CD4-positive, alpha-beta T cell treated with Interleukin-4 for 1 hour (primary cell): ENCODE data around the gene PCDH7.

ENCODE experiments used
- DNase-seq, 2 donors: peaks; one replicate each; pipeline ENCODE4 v3.0.0-alpha.2; 2020 to 2022

The PCDH7 gene, protein sequence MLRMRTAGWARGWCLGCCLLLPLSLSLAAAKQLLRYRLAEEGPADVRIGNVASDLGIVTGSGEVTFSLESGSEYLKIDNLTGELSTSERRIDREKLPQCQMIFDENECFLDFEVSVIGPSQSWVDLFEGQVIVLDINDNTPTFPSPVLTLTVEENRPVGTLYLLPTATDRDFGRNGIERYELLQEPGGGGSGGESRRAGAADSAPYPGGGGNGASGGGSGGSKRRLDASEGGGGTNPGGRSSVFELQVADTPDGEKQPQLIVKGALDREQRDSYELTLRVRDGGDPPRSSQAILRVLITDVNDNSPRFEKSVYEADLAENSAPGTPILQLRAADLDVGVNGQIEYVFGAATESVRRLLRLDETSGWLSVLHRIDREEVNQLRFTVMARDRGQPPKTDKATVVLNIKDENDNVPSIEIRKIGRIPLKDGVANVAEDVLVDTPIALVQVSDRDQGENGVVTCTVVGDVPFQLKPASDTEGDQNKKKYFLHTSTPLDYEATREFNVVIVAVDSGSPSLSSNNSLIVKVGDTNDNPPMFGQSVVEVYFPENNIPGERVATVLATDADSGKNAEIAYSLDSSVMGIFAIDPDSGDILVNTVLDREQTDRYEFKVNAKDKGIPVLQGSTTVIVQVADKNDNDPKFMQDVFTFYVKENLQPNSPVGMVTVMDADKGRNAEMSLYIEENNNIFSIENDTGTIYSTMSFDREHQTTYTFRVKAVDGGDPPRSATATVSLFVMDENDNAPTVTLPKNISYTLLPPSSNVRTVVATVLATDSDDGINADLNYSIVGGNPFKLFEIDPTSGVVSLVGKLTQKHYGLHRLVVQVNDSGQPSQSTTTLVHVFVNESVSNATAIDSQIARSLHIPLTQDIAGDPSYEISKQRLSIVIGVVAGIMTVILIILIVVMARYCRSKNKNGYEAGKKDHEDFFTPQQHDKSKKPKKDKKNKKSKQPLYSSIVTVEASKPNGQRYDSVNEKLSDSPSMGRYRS (N-terminal part only)

DNA sequence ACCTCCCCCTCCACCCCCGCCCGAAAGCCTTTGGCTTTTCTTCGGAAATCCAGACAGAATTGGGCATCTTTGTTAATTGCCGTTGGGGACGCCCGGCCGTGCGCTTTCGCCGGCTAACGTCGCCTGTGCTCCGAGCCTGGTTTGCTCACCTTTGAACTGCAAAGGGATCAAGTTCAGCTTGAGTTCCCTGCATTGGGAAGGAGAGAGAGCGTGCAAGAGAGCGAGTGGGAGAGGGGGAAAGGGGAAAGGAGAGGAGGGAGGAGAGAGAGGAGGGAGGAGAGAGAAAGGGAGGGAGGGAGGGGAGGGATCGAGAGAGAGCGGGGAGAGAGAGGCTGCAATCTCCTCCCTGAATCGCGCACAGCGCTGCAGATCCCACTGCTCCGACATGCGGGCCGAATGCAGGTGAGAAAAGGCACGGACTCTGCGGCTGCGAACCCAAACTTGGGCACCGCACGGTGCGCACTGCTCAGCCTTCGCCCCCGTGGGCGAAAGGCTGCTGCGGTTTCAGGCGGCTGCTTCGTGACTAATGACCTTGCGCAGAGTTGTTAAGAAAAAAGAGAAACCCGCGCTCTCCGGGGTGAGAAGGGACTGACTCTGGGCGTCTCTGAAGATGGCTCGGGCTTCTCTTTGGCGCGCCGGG is at the start of gene PCDH7:
Gene PCDH7 (plus strand): TSS at position 349 of the 640 bp plus-strand sequence. CDS start 1,054 bp downstream, outside the sequence.
- DNase-seq = no peak

DNA sequence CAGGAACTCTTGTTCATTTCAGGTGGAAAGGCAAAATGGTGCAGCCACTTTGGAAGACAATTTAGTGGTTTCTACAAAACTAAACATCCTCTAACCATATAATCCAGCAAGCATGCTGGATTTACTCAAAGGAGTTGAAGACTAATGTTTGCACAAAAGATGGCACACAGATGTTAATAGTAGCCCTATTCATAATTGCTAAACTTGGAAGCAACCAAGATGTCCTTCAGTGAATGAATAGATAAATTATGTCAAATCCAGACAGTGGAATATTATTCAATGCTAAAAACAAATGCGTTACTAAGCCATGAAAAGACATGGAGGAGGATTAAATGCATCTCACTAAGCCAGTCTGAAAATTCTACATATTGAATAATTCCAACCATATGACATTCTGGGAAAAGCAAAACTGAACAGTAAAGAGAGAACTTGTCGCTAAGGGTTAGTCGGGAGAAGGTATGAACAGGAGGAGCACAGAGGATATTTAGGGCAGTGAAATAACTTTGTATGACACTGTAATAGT is 48.2 kb upstream of the PCDH7 start:
- no peak for DNase-seq

DNA sequence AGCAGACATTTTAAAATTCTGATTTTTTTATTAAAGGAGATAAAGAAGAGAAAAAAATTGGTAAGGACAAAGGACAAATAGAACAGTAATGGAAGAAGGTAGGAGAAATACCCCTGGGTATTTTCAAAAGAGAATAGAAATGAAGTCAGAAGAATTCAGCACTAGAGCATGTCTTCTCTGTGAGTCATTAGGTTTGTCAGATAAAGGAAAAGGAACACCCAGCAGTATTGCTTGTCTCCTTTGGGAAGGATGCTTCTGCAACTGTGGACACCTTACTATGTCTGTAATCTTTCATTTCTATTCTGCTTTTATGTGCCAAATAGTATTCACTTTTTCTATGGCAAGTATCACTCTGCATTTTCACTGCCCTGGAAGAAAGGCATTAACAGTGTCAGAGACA is 24.0 kb upstream of the PCDH7 start:
- no peak for DNase-seq

DNA sequence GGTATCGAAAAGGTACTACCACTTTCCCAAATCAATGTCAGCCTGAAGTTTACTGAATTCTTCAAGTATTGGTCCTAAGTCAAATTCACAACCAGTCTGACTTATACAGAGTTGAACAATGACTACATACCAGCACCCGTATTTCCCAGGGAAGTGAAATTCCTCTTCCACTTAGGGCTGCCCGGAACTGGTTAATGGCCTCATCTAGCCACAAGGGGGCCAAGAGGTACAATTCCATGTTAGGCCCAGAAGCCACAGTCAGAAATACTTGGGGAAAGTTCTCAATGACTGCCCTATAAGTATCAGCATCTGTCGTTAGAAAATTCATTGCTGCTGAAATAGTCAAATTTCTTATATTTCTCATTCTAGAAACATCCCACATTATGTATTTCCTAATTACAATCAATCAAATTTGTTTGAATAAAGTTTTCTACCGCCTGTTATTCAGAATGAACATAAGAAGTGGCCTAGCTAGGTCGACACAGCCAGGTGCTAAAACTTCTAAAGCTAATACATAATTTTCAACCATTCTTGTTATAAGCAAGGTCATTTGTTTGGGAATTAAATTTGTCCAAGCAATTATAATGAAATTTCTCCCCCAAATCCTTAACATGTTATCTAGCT is 5.6 kb upstream of the PCDH7 start:
- no peak for DNase-seq

DNA sequence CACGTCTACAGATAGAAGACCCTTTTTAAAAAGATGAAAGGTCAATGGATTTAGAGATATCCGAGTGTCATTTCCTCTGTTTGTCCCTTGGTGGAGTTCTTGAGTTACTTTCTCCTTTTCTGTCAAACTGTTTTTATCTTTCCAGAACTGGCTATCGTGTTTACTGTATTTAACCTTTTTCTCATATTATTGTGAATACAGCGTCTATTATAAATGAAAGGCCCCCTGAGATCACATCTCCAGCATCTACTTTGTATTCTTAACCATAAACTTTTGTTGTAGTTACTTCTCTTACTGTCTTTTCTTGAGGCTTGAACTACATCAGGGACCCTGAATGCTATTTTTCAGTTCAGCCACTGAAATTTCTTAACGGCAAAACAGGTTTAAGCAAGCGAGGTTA is 4.0 kb upstream of the PCDH7 start:
- DNase-seq = no peak

DNA sequence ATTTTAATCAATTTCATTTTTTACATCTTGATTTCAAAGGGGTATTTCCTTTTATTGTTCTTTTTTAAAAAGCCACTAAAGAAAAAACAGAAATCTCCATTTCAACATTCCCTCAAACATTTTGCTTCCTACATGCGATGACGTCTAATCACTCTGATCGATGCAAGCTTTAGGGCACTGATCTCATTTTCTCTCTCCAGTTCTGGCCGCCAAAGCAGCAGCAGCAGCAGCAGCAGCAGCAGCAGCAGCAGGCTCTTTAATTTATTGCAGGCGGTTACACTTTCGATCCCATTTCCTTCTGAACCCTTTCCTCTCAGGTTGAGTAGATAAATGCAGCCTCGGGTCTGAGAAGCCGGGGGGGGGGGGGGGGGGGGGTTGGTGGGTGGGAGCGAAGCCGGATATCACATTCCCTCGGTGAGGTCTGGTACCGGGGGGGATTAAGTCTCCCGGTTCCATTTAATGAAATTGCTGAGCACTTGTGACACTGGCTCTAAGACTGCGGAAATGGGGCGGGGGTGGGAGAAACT is 3.4 kb upstream of the PCDH7 start:
- DNase-seq = no peak

DNA sequence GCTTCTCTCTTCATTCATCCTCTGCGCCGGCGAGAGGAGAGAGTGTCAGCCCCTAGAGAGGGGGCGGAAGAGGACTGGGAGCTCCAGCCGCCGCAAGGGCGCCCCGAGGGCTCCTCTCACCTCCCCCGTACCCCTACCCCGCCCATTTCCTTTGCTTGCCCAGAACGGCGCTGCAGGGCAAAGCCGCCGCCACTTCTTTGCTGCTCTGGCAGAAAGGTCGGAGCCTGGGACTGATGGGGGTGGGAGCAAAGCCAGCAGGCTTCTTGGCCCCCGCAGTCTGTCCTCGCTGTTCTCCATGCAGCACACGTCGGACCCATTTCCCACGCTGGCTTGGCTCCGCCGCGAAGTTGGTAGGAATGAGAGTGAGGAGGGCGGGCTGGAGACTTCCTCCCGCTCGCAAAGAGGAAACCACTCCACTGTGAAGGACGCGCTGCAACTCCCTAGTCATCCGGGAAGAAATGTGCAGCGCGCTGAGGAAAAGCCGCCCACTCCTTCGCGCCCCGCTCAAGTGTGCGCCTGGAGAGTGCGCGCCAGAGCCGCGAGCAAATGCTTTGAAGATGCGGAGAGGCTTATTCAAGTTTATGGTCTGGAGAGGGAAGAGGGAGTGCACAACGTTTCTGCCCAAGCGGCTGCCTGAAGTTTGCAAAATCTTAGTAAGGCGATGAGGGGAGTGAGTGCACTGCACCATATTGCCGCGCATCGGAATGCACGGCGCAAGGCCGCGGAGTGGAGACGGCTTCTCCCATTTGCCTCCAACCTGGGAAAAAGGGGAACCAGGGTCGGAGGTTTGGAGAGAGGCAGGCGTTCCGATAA is 2.8 kb upstream of the PCDH7 start:
- no peak for DNase-seq

DNA sequence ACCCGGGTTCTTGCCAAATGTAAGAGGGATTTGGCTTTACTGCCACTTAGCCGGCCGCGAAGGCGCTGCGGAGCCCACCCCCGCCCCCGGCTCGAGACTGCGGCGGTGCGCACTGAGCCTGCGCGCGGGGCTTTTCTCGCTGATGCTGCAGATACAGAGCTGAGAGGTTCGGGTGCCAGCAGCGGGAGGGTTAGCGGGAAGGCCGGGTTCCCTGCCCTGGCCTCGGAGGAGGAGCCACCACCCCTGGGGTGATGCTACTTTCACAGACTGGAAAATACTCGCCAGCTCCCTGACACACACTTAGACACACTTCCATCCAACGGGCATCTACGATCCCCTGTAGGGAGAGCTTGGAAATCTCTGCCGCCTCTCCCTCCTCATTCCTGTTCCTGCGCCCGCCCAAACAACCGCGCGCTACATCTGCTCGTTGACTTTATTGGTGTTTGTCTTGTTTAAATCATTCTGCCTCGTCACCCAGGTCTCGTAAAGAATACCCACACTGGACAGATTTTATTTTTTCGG is 2.1 kb upstream of the PCDH7 start:
- no peak for DNase-seq

DNA sequence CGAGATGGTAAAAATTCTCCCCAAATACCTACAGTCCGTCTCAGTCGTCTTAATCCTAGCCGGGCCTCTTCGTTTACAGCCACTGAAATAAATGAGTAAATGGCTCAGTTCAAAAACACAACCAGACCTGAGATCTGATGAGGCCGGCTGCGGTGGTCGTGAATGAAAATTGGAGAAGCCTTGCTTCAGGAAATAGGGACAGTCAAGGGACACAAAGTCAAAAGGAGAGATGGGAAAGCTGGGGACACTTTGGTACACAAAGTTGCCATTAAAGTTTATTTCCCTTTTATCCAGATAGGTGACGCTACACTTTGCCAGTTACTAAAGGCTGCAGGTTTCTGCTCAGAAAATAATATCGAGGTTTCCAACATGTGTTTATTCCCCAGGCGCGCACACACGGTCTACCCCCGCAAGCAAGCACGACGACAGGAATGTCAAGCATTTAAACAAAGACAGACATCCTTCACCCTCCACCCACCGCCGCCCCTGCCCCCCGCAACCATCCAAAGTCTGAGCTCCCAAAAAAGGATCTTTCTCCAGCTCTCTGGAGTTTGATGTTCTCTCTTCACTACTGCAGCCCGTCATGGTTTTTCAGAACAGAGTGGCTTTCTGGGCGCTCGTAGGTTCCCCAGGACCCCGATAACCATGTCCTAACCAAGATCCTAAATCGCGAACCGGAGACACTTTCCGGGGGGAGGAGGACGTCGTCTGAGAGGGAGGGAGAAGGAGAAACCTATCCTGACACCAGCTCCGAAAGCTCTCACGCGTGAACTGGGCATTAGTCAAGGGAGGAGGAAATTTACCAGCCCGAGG is 1.3 kb upstream of the PCDH7 start:
- DNase-seq = no peak

DNA sequence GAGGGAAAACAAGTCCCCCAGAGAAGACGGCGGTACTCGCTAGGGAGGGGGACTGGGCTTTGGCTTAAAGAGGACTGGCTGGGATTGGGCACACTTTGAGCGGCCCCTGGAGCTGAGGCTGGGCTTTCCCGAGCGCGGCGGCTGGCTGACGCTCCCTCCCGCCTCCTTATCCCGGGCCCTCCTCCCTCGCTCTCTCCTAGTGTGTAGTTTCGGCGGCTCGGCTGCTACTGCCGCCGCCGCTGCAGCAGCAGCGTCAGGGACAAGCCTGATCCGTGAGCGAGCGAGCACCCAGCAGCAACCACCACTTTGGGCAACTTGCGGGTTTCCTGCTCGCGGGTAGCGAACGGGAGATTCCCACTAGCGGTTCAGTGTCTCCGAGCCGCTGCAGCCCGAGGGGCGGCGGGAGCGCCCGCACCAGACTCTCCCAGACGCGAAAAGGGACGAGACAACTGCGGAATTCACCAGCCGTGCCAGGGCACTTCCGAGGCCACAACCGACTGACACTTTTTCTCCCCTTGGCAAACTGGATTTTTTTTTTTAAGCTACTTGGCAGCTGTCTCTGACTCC is 632 bp upstream of the PCDH7 start:
- DNase-seq = no peak

DNA sequence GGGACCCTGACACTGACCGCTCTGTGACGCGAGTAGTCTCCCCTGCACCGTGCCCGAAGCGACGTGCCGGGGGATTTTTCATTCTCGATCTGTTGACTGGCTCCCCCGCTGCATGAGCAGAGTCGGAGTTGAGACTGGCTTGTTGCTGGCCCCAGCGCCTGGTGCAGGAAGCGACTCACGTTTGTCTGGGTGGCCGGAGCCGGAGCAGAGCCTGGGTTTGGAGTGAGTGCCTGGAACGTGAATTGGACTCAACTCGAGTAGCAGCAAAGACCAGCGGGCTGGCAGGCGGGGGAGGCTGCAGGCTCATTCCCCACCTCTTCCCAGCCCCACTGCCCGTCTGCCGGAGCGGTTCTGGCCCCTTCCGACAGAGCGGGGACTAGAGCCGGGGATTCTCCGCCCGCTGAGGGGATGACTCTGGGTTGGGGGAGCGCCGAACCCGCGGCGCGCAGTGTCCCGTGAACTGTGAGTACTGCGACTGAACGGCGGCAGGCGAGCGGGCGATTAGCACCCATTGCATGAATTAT is 554 bp downstream of the PCDH7 start:
- DNase-seq = no peak

DNA sequence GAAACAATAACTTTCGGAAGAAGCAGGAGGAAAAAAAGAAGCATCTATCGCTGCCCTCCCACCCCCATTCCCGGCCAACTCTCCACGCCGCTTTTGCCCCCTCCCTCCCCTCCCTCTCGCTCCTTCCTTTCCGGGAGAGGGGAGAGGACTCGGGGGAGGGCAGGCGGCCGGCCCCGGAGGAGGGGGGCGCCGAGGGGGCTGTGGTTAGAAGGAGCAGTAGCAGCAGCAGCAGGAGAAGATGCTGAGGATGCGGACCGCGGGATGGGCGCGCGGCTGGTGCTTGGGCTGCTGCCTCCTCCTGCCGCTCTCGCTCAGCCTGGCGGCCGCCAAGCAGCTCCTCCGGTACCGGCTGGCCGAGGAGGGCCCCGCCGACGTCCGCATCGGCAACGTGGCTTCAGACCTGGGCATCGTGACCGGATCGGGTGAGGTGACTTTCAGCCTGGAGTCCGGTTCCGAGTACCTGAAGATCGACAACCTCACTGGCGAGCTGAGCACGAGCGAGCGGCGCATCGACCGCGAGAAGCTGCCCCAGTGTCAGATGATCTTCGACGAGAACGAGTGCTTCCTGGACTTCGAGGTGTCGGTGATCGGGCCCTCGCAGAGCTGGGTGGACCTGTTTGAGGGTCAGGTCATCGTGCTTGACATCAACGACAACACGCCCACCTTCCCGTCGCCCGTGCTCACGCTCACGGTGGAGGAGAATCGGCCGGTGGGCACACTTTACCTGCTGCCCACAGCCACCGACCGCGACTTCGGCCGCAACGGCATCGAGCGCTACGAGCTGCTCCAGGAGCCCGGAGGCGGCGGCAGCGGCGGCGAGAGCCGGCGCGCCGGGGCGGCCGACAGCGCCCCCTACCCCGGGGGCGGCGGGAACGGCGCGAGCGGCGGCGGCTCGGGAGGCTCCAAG is 1.3 kb downstream of the PCDH7 start:
- DNase-seq = no peak

DNA sequence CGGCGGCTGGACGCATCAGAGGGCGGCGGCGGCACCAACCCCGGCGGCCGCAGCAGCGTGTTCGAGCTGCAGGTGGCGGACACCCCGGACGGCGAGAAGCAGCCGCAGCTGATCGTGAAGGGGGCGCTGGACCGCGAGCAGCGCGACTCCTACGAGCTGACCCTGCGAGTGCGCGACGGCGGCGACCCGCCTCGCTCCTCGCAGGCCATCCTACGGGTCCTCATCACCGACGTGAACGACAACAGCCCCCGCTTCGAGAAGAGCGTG is 1.9 kb downstream of the PCDH7 start:
- DNase-seq = no peak

DNA sequence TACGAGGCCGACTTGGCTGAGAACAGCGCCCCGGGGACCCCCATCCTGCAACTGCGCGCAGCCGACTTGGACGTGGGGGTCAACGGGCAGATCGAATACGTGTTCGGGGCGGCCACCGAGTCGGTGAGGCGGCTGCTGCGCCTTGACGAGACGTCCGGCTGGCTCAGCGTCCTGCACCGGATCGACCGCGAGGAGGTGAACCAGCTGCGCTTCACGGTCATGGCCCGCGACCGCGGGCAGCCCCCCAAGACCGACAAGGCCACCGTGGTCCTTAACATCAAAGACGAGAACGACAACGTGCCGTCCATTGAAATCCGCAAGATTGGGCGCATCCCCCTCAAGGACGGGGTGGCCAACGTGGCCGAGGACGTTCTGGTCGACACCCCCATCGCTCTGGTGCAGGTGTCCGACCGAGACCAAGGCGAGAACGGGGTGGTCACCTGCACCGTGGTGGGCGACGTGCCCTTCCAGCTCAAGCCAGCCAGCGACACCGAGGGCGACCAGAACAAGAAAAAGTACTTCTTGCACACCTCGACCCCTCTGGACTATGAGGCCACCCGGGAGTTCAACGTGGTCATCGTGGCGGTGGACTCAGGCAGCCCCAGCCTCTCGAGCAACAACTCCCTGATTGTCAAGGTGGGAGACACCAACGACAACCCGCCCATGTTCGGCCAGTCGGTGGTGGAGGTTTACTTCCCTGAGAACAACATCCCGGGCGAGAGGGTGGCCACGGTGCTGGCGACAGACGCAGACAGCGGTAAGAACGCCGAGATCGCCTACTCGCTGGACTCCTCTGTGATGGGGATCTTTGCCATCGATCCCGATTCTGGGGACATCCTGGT is 2.4 kb downstream of the PCDH7 start:
- no peak for DNase-seq

DNA sequence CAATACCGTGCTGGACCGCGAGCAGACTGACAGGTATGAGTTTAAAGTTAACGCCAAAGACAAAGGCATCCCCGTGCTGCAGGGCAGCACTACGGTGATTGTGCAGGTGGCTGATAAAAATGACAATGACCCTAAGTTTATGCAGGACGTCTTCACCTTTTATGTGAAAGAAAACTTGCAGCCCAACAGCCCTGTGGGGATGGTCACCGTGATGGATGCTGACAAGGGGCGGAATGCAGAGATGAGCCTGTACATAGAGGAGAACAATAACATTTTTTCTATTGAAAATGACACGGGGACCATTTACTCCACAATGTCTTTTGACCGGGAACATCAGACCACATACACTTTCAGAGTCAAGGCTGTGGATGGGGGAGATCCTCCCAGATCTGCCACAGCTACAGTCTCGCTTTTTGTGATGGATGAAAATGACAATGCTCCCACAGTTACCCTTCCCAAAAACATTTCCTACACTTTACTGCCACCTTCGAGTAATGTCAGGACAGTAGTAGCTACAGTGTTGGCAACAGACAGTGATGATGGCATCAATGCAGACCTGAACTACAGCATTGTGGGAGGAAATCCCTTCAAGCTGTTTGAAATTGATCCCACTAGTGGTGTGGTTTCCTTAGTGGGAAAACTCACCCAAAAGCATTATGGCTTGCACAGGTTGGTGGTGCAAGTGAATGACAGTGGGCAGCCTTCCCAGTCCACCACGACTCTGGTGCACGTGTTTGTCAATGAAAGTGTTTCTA is 3.2 kb downstream of the PCDH7 start:
- DNase-seq = no peak

DNA sequence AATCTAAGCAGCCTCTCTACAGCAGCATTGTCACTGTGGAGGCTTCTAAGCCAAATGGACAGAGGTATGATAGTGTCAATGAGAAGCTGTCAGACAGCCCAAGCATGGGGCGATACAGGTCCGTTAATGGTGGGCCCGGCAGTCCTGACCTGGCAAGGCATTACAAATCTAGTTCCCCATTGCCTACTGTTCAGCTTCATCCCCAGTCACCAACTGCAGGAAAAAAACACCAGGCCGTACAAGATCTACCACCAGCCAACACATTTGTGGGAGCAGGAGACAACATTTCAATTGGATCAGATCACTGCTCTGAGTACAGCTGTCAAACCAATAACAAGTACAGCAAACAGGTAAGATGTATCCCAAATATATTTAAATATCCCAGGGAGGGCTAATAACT is 4.1 kb downstream of the PCDH7 start:
- no peak for DNase-seq

DNA sequence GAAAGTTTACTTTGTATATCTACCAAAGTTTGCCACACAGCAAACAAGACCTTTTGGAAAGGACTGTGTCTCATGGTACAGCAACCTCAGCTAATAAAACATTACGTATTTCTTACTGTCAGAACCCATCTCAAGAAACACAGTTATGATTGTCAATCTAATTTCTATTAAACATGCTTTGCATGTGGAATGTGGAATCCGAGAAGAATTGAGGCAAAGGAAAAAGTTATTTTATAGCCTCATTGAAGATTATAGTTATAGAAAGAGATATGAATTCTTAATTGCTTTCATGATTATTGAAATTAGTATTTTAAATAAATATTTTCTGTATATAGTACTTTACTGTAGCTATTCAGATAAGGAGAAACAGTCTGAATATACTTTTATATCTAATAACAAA is 5.4 kb downstream of the PCDH7 start:
- no peak for DNase-seq
